A172 (cell line): ENCODE data around the gene B4GALT4. TPM values are rescaled to one million over a fixed set of nuclear protein-coding genes. Genes with fewer than 3 reads are reported as not detected.
A peak's percentile ranks its signal among the peaks of the same experiment; 100 is the strongest.

Experiments used
- DNase-seq: peaks from one replicate; pipeline ENCODE4 v3.0.0-alpha.2; 2015; ENCODE audit warnings: low spot score
- total RNA-seq: library from RNA; depleted of rRNA; stranded (reverse); fragments of >200 nt; shearing (Covaris generic); gene quantifications from 2 replicates; pipeline ENCODE4 v1.2.3, GENCODE V29; 2014

The B4GALT4 gene
- total RNA-seq, 1 experiment from 2014 or later, result 27.0 TPM

DNA sequence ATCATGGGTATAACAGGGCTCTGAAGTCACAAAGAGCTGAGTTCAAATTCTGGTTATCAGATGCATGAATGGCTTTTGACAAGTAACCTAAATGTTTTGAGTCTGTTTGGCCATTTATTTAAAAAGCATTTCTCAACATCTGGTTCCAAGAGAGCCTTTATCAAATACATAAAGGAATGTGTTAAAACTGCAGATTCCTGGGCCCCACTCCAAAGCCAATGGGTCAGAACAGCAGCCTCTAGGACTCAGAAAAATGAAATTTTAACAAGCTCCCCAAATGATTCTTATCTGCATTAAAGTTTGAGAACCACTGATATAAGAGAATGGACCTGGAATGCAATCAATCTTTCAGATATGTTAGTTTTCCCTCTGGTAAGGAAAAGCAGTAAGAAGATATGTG, 3.4 kb downstream of the B4GALT4 start:
- no peak for DNase-seq

DNA sequence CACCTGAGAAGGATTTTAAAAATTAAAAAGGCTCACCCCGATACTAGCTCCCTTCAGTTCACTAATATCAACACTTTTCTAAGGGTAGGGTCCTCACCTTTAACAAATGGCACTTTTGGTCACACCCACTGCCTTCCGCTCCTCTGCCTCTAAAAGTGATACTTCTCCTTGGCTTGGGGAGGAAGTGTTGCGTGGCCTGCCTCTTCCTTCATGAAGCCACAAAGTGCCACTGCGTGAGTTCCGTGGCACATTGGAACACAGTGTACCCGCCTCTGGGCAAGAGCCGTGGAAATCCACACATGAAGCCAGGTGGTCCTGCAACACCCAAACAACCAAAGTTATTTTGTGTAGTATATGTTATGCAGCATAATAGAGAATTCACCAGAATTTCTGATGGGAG, 3.9 kb downstream of the B4GALT4 start:
- DNase-seq, result no peak

DNA sequence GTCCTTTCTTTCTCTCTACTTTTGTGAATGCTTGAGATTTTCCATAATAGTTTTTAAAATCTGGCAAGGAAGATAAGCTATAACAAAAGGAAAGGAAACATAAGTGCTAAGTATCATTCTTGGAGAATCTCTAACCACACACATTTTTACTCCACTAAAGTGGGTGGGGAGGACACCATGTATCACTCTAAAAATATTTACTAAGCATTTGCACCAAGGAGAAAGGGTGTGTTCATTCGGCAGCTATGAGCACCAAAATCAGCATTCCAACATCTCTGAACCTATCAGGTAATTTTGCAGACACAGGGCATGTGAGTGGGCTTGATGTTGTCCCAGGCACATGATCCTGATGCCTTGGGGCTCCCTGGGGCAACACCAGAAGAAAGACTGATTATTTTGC, 5.5 kb downstream of the B4GALT4 start:
- DNase-seq, result peak; percentile 73

DNA sequence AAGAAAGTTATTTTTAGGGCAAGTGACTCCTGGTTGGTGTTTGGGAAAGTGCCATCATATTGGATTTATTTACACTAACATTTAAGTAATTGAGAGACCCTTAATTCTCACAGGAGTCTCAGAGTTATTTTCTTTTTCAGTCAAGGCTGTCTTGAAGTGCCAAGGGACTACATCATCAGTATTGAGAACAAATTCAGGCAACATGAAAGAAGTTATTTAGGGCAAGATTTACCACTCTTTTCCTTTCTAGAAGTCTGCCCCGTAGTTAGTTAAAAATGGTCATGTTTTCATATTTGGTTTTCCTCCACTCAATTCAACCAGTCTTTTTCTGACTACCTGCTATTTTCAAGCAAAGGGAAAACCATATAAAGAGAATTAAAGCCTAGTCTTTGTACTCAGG, 6.1 kb downstream of the B4GALT4 start:
- no peak for DNase-seq

DNA sequence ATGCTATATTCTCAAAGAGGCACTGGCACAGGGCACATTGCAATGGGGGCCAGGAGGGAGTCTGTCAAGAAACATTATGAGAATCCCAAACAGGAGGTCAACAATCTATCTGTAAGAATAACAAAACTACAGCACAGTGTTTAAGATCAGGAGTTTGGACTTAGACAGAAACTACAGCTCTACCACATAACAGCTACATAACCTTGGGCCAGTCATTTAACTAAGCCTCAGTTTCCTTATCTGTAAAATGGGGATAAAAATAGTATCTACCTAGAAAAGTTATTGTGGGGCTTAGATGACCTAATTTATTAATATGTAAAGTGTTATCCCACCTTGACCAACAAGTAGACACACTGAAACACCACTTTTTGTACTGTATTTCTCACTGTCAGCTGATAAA, 9.9 kb downstream of the B4GALT4 start:
- DNase-seq, result no peak

DNA sequence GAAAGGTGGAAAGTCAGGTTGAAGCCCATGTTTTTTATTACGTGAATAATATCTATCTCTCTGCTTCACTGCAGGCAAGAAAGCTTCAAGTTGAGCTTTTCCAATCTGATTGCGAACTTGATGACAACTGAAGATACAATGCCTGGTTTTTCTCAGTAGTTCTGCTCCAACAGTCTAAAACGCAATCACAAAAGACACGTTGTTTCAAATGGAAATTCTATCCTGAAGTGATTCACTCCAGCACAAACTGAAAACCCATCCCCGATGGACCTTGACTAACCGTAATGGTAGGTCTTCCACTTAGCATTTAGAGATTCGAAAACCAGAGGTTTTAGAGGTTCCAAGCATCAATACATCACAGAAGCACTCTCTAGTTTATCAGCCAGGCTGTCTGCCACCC, 10.6 kb downstream of the B4GALT4 start:
- DNase-seq, result no peak

DNA sequence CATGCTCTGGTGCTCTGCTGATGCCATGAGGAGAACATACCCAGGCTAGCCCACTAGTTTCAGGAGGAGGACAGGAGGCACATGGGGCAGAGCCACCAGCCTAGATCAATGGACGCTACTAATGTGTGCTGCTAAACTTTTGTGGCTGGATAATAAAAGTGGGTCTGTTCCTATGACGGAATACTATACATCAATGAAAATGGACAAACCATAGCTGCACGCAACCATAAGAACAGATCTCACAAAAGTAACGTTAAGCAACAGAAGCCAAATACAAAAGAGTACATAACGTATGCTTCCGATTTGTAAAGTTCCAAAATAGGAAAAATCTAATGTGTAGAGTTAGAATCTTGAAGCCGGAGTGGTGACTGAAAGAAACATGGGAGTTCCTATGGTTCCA, 11.5 kb downstream of the B4GALT4 start:
- DNase-seq, result no peak

DNA sequence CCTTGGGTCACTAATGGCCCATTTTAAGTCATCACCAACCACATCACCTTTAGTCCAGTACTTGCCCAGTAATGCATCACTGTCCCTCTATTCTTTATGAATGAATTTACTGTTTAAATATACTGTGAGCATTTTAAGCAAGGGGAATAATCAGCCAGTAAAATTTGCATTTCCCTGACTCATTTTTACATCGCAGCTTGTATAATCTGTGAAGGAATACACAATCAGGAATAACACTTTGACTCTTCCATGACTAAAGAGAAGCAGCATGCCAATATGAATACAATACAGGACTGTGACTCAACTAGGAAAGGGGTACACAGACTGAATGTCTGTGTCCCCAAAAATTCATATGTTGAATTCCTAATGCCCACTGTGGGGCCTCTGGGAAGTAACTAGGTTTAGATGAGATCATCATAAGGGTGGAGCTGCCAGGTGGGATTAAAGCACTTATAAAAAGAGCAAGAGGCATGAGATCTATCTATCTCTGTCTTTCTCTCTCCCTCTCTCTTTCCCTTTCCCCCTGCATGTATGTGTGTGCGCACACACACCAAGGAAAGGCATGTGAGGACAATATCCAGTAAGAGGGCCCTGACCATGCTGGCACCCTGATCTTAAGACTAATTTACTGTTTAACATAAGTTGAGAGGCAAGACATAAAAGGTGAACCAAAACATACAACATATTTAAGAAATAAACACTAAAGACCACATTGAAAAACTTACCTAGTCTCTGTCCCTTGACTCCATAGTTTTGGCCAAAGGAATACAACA, 12.1 kb downstream of the B4GALT4 start:
- DNase-seq, result no peak

DNA sequence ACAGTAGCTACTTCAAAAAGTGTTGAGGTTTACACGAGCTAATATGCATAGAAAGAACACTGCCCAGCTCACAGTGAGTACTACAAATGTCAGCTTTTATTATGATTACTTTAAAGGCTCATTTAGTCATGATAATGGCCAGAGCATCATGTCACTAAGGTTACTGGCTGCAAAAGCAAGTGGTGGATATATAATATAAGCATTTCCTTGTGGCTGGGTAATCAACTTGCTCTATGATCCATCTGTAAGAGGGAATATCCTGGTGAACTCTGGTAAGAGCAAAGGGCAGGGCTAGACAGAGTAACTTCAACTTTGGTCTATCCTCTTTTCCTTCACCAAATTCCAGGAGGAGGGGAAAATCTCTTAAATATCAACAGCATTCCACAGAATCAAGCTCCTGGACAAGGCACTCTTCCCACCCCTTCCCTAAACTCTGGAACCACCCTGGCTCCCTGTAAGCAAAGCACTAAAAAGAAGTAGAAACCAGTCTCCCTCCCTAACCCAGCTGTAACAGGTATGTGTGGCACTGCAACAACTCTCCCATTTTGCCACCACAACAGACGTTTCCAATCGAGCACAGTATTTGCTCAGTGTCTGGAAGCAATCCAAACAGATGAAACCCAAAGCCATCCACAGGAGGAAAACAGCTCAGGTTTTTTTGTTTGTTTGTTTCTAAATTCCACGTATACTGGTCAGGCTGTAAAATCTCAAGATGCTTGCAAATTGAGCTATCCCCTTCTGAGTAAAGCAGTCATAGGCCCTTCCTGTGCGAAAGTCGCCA, 13.4 kb downstream of the B4GALT4 start:
- no peak for DNase-seq

DNA sequence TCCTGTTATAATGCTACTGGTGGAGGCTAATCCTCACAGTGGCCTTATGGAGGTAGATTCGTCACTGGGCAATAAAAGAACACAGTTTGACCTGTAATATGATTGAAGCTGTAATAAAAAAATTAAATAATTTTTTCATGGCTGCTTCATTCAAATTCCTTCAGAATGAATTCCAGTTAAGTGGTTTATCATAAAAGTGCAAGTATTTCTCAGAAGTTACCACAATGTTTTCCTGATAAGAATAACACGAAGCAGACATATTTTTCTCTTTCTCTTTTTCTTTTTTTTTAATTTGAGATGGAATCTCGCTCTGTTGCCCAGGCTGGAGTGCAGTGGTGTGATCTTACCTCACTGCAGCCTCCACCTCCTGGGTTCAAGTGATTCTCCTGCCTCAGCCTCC, 15.6 kb downstream of the B4GALT4 start:
- DNase-seq, result no peak

DNA sequence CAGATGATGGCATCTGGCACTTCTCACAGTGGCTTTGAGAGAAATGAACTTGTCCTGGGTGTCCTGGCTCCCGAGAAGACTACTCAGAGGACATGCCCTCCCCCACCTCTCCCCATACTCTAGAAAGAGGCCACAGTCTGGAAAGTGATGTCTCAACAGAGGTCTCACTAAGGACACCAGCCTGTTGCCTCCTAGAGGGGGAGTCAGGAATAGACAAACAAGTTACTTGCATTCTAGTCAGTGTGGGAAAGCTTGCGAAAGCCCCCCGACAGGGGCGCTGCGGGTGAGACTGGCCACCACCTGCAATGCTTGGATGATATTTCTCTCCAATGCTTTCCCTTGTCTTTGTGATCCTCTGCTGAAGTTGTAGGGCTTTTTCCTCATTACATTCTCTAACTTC, 17.2 kb downstream of the B4GALT4 start:
- DNase-seq, result no peak

DNA sequence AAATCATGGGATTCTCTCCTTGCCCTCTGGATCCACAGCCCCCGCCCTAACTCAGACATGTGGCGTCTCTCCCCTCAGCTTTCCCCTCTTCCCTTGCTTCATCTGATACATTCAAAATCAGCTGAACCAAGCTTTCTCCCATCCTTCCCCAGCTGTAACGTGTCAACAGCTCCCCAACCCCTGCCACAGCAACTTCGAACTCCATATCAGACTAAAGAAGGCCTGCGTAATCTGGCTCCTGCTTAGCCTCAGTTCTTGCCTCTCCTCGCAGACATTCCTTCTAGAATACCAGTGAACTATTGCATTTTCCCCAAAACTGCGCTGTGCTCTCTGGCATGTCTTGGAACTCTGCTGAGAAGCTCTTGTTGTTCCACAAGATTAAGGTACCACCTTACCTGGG, 18.3 kb downstream of the B4GALT4 start:
- no peak for DNase-seq

DNA sequence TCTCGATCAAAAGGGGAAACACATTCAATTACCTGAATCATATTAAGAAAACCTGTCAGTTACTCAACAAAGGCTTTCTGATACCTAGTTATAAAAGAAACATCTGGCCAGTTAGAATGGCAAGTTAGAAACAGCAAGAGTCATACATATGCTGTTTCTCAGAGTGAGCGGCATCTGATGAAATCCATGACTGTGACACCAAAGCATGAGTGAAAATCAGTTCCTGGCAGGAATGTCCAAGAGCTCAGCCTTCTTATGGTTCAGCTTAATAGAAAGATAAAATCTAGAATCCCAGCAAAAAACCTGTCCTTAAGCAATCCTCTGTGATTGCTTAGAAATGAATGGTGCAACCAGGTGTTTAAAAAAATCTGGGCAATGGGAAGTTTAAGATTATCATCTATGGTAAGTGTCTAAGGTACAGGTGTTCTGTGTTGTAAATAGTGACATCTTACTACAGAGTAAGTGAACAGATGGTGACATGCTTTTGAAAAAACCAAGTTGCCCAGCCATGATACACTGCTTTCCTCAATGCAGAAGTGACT, 18.8 kb downstream of the B4GALT4 start:
- DNase-seq, result no peak

DNA sequence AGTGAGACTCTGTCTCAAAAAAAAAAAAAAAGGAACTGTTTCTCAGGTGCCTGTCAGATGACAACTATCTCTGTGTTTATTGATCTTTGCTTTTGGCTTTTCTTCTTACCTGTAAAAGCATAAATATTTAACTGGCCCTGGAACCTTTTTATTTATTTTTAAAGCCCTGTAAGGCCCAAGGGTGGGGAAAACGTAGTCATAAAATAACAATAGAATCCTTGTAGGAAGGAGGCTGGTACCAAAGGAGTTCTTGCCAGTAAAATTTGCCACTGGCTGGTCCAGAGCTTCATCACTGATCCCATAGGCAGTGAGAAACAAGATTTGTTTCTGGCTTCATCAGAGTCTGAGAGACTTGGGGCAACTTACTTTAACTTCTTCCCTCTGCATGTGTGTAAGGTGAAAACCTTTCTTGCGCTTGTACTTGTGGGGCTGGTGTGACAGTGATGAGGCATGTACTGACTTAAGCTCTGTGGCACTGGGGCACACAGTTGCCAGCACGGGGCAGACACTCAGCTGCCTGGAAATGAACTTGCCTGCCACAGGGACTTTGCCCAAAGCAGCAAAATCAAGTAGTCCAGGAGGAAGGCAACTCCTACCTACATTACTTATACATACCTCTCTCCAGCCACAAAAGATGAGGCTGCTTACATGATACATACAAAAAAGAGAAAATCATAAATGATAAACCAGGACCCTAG, 19.6 kb downstream of the B4GALT4 start:
- DNase-seq, result no peak

DNA sequence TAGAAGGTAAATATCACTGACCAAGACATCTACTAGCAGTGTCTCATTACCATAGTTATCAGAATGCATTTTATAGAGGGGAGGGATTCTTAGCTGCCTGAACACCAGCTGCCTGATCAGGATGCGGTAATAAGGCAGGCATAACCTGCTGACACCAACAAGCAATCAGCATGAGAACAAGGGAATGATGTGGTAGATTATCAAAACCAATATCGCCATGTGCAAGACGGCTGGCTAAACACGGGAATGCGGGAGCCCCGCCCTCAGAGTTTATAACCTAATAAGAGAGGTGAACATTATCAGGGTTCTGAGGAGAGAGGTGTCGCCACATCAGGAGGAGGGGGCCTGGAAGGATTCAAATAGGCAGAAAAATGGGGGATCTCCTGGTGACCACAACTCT, 20.5 kb downstream of the B4GALT4 start:
- no peak for DNase-seq

DNA sequence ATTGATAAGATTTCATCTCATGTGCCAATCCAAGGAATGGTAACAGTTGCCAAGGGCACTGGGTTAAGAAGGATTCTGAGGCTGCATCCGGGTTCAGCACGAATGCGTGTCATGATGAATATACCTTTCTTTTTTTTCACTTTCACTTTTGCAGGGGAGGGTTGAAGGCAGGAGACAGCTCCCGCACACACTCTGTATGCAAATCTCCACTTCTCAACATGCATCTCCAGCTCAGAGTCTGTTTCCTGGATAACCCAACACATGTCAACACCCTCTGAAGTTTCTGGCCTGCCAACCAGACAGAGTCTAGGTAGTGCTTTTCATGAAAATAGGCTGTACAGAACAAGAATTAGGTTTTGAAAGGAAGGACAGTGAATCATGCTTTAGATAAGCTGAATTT, 21.6 kb downstream of the B4GALT4 start:
- DNase-seq, result no peak

DNA sequence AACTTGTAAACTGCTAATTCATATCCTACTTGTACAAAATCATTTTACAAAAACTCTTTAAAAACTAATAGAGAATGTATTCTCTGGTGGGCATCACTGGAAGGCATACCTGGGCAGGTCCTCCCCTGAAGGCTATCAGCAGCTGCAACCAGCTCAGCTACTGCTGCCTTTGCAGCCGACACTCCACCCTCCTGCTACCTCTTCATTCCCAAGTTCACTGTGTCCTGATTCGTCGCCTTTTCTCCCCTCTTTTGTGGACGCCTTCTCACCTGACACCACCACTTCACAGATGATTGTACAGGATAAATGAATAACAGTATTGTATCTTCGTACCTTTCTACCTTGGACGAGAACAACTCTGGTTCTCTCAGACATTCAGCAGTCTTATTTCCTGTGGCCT, 28.9 kb downstream of the B4GALT4 start:
- DNase-seq, result no peak

DNA sequence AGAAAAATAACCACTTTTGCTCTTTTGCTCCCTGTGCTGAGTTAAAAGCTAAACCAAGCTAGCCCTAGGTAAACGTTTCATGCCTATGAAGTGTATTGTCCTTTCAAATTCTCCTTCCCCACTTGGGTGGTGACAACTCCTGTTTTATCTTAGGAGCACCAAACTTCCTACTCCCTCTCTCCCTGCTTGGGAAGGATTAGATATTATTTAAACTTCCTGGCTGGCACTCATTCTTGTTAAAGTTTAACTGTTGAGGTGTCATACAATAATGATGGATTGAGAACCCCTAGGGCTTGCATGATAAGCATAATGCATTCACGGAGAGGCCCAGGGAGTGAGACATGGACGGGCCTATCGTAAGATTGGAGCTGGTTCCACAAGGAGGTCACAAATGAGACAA, 29.5 kb downstream of the B4GALT4 start:
- no peak for DNase-seq

DNA sequence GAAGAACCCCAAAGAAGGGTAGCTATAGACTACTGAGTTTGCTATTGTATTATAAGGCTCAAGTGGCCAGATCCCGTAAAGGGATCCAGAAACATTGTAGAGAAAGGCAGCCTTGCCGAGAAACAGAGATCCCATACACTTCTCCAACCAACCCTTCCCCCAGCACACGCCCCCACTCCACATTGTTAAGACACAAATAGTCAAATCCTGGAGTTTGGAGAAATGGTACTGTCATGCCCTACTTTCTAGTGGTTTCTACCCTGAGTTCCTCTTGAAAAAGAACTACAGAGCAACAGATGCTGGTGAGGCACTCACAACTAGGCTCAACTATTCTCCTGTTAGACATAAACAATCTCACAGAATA, 33.2 kb downstream of the B4GALT4 start:
- no peak for DNase-seq

DNA sequence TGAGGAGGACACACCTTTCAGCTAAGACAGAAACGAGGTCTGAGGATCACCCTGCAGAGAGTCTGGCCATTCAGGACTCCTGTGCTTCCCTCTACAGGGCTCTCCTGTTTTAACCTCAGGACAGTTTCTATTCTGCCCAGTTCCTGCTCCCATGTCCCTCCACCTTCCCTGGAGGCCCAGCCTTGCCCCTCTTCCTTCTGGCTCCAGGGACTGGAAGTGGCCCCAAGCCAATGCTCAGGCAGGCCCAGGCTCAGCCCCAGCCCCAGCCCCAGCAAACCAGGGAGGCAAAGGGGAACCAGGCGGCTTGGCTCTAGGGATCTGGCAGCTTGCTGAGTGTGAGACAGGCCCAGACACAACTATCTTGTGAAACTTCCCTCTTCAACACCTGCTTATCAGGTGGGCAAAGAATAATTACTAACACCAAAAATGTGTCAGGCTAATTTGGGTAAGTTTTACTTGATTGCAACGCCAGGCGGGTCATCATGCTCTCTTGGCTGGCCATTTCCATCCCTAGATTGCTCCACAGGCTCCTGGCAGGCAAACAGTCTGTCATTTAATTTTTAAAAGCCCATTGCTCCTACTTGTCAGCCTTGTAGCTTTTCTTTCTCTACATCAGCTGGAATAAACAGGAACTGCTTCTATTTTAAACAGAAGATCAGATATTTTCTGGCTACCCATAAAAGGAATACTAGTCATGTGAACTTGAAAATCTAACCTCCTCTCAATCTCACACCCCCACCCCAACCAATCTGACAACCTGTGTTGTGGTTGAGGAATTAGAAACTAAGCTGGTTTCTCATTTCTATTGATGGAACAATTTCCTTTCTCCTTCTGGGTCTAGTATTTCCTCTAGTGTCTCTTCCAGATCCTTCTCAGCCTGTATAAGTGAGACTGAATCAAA, 33.8 kb downstream of the B4GALT4 start:
- DNase-seq, result no peak

DNA sequence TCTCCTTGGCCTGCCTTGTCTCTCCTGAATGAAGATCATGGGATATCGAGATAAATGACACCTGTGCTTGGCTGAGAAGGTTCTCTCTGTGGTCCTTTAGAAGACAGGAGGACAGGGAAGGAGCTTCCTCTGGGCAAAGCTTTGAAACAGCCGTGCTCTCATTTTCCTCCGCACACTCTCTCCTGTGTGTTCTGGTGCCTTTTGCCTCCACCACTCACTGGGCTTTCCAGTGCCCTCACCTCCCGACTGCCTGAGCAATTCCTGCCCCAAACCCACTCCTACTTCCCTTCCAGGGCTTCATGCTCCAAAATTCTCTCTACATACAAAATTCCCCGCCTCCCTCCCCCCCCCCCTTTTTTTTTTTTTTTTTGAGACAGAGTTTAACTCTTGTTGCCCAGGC, 35.0 kb downstream of the B4GALT4 start:
- no peak for DNase-seq

DNA sequence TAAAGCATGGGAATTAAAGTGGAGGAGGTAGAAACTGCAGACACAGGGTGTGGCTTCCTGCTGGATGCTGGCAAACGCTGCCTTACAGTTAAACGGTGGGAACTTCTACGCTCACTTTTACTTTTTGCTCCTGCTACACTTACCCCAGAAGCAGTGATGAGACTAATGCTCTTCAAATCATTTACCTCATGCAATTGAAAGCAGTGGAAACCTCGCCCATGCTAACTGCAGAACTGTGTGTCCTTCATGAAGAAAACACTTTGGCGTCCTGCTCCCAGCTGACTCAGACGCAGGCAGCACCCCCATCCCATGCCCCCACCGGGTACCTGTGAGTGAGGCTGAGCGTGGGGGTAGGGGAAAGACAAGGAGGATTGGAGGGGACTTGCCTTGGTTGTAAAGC, 35.5 kb downstream of the B4GALT4 start:
- DNase-seq, result no peak
